ENCODE data around the gene CCDC136.

DNA sequence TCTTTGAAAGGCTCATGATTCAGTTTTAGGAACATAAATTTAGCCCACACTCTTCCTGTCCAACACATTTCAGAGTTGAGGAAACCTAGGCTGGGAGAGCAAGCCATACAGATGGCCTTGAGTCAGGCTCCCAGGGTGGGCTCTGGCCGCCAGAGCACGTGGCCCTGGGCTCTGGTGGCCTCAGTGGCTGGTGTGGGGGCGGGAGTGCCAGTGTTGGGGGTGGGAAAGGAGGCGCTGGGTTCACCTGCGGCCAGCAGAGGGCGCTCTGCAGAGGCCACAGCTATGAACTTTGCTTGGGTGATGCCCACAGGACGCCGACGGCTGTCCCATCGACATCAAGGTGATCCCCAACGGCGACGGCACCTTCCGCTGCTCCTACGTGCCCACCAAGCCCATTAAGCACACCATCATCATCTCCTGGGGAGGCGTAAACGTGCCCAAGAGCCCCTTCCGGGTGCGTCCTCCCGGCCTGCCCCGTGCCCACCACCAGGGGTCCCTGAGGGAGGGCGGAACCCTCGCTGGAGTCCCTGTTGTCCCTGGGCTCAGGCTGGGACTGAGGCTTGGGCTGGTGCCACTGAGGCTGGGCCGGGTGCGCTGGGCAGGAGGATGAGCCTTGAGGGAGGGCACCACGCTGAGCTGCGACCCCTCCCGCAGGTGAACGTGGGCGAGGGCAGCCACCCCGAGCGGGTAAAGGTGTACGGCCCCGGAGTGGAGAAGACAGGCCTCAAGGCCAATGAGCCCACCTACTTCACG, 50.3 kb downstream of the CCDC136 start:
- no peak for TF ChIP-seq EZH2 (IDR thresholded peaks at IDR 0.05; ENCODE audit: low read length)
- TF ChIP-seq, protein P1, sequence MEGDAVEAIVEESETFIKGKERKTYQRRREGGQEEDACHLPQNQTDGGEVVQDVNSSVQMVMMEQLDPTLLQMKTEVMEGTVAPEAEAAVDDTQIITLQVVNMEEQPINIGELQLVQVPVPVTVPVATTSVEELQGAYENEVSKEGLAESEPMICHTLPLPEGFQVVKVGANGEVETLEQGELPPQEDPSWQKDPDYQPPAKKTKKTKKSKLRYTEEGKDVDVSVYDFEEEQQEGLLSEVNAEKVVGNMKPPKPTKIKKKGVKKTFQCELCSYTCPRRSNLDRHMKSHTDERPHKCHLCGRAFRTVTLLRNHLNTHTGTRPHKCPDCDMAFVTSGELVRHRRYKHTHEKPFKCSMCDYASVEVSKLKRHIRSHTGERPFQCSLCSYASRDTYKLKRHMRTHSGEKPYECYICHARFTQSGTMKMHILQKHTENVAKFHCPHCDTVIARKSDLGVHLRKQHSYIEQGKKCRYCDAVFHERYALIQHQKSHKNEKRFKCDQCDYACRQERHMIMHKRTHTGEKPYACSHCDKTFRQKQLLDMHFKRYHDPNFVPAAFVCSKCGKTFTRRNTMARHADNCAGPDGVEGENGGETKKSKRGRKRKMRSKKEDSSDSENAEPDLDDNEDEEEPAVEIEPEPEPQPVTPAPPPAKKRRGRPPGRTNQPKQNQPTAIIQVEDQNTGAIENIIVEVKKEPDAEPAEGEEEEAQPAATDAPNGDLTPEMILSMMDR (optimal IDR thresholded peaks at IDR 0.05 in 1 of 3, IDR thresholded peaks at IDR 0.05 in 1 of 3, conservative IDR thresholded peaks at IDR 0.05 in 1 of 3; ENCODE audit: extremely low read depth in 1 of 3, insufficient read depth in 2 of 3, low read length in 3 of 3): peak; percentile 46 to 91 (median 79)

All from keratinocyte (primary cell).